ENCODE data around the gene MAP1S. TPM values are rescaled to one million over a fixed set of nuclear protein-coding genes. Genes with fewer than 3 reads are reported as not detected.

MAP1S gene
- total and polyA plus RNA-seq, 2 of the 4 experiments (the other 2 are of a cell fraction): 6.1 to 48.6 TPM

DNA sequence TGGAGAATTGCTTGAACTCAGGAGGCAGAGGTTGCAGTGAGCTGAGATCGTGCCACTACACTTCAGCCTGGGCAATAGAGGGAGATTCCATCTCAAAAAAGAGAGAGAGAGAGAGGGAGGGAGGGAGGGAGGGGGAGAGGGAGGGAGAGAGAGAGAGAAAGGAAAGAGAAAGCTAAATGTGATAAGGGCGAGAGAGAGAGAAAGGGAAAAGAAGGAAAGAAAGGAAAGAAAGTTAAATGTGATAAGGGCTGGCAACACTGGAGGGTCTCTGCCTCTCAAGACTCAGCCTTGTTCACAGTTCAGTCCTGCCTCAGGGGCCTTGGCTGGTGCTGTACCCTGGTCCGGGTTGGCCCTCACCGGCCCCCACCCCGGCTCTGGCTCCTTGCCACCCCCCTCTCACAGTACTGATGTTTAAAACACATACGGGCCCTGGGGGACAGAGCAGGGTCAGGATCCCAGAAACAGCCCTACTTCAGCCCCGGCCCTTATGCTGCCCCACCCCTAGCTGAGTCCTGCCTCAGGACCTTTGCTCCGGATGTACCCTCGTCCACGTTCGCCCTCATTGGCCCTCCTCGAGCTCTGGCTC, 3.5 kb downstream of the MAP1S start:
- ChIA-PET POLR2A (ENCODE audit: unreplicated experiment) (no interaction called here), CTCF (no interaction called here)
- no peak overlapping the region for H2AK5ac ChIP-seq (ENCODE audit: low read depth, low read length)
- H2AK9ac ChIP-seq (replicated peaks; ENCODE audit: low read depth, low read length, poor library complexity): no peak overlapping the region
- peaks cover 24% of the 10 kb centered on the region for H4K20me1 ChIP-seq (ENCODE audit: insufficient read depth, low read length)
- H3K14ac ChIP-seq (replicated peaks; ENCODE audit: low read depth, low read length): no peak overlapping the region
- no peak overlapping the region for H3K23ac ChIP-seq (ENCODE audit: low read depth, low read length)
- H4K5ac ChIP-seq (ENCODE audit: low read depth, low read length): no peak overlapping the region
- H4K91ac ChIP-seq (ENCODE audit: insufficient read depth, low read depth, low read length): no peak overlapping the region
- ATAC-seq (ENCODE audit: low read depth): no peak
- no peak overlapping the region for H3K4ac ChIP-seq (ENCODE audit: low read depth, low read length)
- peaks cover 11 to 58% of the 10 kb centered on the region in 2 experiments for H3K79me1 ChIP-seq (ENCODE audit: low read depth in 1 of 2, low read length in 2 of 2)
- H3K9me1 ChIP-seq (ENCODE audit: insufficient read depth, low read length): peaks cover 20% of the 10 kb centered on the region
- H3K4me1 ChIP-seq (ENCODE audit: control insufficient read depth, insufficient read depth, low read length): peaks cover 13% of the 10 kb centered on the region
- intact Hi-C loops (cut with micrococcal nuclease) (no loop called here), in situ Hi-C loops (cut with MboI; ENCODE audit: low sequenced_read_pairs) (no loop called here), dilution Hi-C loops (cut with HindIII; ENCODE audit: low sequenced_read_pairs, unreplicated experiment) (no loop called here)
- no peak overlapping the region for H2BK15ac ChIP-seq (ENCODE audit: low read depth, low read length)
- H3K9me3 ChIP-seq (ENCODE audit: control insufficient read depth, insufficient read depth, low read length): no peaks in the 10 kb centered on the region
- H2BK120ac ChIP-seq (ENCODE audit: low read depth, low read length): no peak overlapping the region
- H2BK5ac ChIP-seq (ENCODE audit: low read depth, low read length, poor library complexity, severe bottlenecking): no peak overlapping the region
- TF ChIP-seq ELK1 (IDR thresholded peaks at IDR 0.05; ENCODE audit: borderline replicate concordance, low read depth, low read length): no peak
- H3K27me3 ChIP-seq (ENCODE audit: control insufficient read depth, insufficient read depth, low read length): no peaks in the 10 kb centered on the region
- no peak overlapping the region for H3K27ac ChIP-seq (ENCODE audit: insufficient read depth, low read length)
- no peak overlapping the region for H3K56ac ChIP-seq (ENCODE audit: extremely low read depth, insufficient read depth, low read length)
- BruUV-seq (replicated peaks): no TSS peak
- WGBS, 2 experiments (ENCODE audit: extremely low coverage in 2 of 2, insufficient read length in 1 of 2): 100% methylated on average over 1 to 2 of the region's 12 CpGs
- no peak overlapping the region for H4K8ac ChIP-seq (ENCODE audit: low read depth in 2 of 2, low read length in 2 of 2)
- no peak overlapping the region for H3K9ac ChIP-seq (ENCODE audit: low read depth, low read length)
- DNase-seq: no peak
- H2BK20ac ChIP-seq (ENCODE audit: low read depth, low read length): no peak overlapping the region
- peaks cover 48% of the 10 kb centered on the region for H3K36me3 ChIP-seq (ENCODE audit: control insufficient read depth, insufficient read depth, low read length)
- H3K4me2 ChIP-seq (ENCODE audit: low read depth, low read length): no peak overlapping the region
- H3K18ac ChIP-seq (ENCODE audit: low read depth, low read length): no peak overlapping the region
- H2AFZ ChIP-seq (replicated peaks; ENCODE audit: low read length, poor library complexity): no peak overlapping the region
- no peak overlapping the region for H3K4me3 ChIP-seq (ENCODE audit: insufficient read depth, low read depth, low read length)
